Glutamatergic neuron (in vitro differentiated cells): ENCODE data around the gene UGT1A1. TPM values are rescaled to one million over a fixed set of nuclear protein-coding genes. Genes with fewer than 3 reads are reported as not detected.
"Not testable (repeated sequence)": the region's sequence is repeated elsewhere in the genome, so short reads cannot be mapped to it uniquely, and the experiment has no call there.

ENCODE experiments used
- DNase-seq: peaks from one replicate; pipeline ENCODE4 v3.0.0; 2022
- H3K27ac Mint-ChIP-seq: one replicate; pipeline ENCODE4 v1.8.0; 2020; ENCODE audit warnings: mild to moderate bottlenecking, mixed read lengths, inconsistent platforms; ENCODE audit not compliant: unreplicated experiment
- H3K27me3 Mint-ChIP-seq: one replicate; pipeline ENCODE4 v1.8.0; 2020; ENCODE audit warnings: mild to moderate bottlenecking, moderate library complexity, mixed read lengths, inconsistent platforms; ENCODE audit not compliant: unreplicated experiment
- H3K36me3 Mint-ChIP-seq: one replicate; pipeline ENCODE4 v1.8.0; 2020; ENCODE audit warnings: mild to moderate bottlenecking, mixed read lengths, inconsistent platforms; ENCODE audit not compliant: unreplicated experiment
- H3K4me1 Mint-ChIP-seq: one replicate; pipeline ENCODE4 v1.8.0; 2020; ENCODE audit warnings: mild to moderate bottlenecking, low read depth, mixed read lengths, inconsistent platforms; ENCODE audit not compliant: unreplicated experiment
- H3K4me3 Mint-ChIP-seq: one replicate; pipeline ENCODE4 v1.8.0; 2020; ENCODE audit warnings: mild to moderate bottlenecking, mixed read lengths, inconsistent platforms; ENCODE audit not compliant: unreplicated experiment
- H3K9me3 Mint-ChIP-seq: one replicate; pipeline ENCODE4 v1.8.0; 2020; ENCODE audit warnings: mild to moderate bottlenecking, moderate library complexity, mixed read lengths, inconsistent platforms; ENCODE audit not compliant: unreplicated experiment
- CTCF ChIP-seq: fragments of 200-600 bp; sonication (generic); IDR thresholded peaks from one replicate; pipeline ENCODE4 v1.5.0; 2021; ENCODE audit not compliant: partially characterized antibody, unreplicated experiment
- total RNA-seq: library from RNA; stranded (reverse); fragmentation: NEBNext Ultra II Directional; extraction: Animal tissue kit (Norgen Biotek cat#: 25700); gene quantifications from one replicate; pipeline ENCODE4 v1.2.1, GENCODE V29; 2021; ENCODE audit not compliant: unreplicated experiment

Gene UGT1A1
- total RNA-seq, 1 donor from 2014 or later, result not detected

- no peak within 1 kb of the TSS for H3K27ac Mint-ChIP-seq
- H3K36me3 Mint-ChIP-seq, result no peaks in the 10 kb centered on the region
- no peak for TF ChIP-seq CTCF
- H3K27me3 Mint-ChIP-seq, result no peaks in the 10 kb centered on the region
- no peaks in the 10 kb centered on the region for H3K9me3 Mint-ChIP-seq
- no peaks in the 10 kb centered on the region for H3K4me1 Mint-ChIP-seq
- no peak within 1 kb of the TSS for H3K4me3 Mint-ChIP-seq
- DNase-seq, result no peak
These were observed 41.5 kb upstream of the UGT1A1 start, which contains the start of gene UGT1A4 for GRCh38 chr2:233718552-233718951. Gene UGT1A4, plus strand, starts transcription at chr2:233718736. Its CDS starts 85 bp downstream, at chr2:233718821.

DNA sequence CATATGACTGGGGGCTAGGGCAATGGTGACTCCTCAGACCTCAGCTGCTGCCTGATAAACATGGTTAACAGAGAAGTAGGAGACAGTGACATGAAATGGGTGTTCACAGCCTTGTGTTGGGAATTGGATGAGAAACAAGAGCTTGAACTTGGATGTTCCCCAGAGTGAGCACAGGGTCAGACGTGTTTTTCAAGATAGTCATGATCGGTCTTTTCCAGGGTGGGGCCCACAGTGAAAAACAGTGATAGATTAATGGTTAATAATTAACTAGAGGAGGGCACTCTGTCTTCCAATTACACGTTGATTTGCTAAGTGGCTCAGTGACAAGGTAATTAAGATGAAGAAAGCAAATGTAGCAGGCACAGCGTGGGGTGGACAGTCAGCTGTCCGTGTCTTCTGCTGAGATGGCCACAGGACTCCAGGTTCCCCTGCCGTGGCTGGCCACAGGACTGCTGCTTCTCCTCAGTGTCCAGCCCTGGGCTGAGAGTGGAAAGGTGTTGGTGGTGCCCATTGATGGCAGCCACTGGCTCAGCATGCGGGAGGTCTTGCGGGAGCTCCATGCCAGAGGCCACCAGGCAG, 31.3 kb upstream of the UGT1A1 start, which contains the start of gene UGT1A3:
Gene UGT1A3 (plus strand): TSS at position 320 of the 579 bp plus-strand sequence. CDS start 85 bp downstream, at position 405.
- H3K36me3 Mint-ChIP-seq, result peaks cover 5% of the 10 kb centered on the region
- no peak for DNase-seq
- no peaks in the 10 kb centered on the region for H3K27me3 Mint-ChIP-seq
- no peak within 1 kb of the TSS for H3K27ac Mint-ChIP-seq
- H3K4me3 Mint-ChIP-seq, result no peak within 1 kb of the TSS
- H3K4me1 Mint-ChIP-seq, result no peaks in the 10 kb centered on the region
- H3K9me3 Mint-ChIP-seq, result no peaks in the 10 kb centered on the region
- no peak for TF ChIP-seq CTCF

- not testable (repeated sequence) for H3K27ac Mint-ChIP-seq
These were observed 23.0 kb upstream of the UGT1A1 start for GRCh38 chr2:233736868-233737653.

DNA sequence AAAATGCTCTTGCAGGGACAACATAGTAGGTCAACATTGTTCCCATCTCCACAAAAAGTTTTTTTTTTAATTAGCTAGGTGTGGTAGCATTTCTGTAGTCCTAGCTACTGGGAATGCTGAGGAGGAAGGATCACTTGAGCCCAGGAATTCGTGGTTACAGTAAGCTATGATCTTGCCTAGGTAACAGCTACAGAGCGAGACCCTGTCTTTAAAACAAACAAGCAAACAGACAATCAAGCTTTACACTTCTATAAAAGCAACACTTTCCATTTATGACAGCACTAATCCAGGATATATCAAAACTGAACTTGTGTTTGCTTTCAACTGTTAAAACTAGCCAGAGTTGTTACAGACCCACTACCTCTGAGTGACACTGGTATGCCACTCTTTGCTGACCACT, 19.2 kb upstream of the UGT1A1 start:
- Mint-ChIP-seq H3K9me3 (peaks cover 3% of the 10 kb centered on the region), H3K4me3 (no peak overlapping the region), H3K27me3 (peaks cover 3% of the 10 kb centered on the region), H3K4me1 (no peaks in the 10 kb centered on the region), H3K27ac (no peak overlapping the region), H3K36me3 (peaks cover 5% of the 10 kb centered on the region)
- DNase-seq, result no peak
- TF ChIP-seq CTCF, result no peak

More at GRCh38 chr2:233736868-233737653, 23.0 kb upstream of the UGT1A1 start:
- not testable (repeated sequence) for H3K9me3 Mint-ChIP-seq, H3K4me1 Mint-ChIP-seq, DNase-seq, H3K4me3 Mint-ChIP-seq, H3K36me3 Mint-ChIP-seq, H3K27me3 Mint-ChIP-seq

- H3K4me1 Mint-ChIP-seq, result no peaks in the 10 kb centered on the region
- no peak for DNase-seq
- H3K27me3 Mint-ChIP-seq, result peaks cover 1% of the 10 kb centered on the region
- H3K27ac Mint-ChIP-seq, result no peak overlapping the region
- peaks cover 7% of the 10 kb centered on the region for H3K36me3 Mint-ChIP-seq
- no peak overlapping the region for H3K4me3 Mint-ChIP-seq
- TF ChIP-seq CTCF, result no peak
- peaks cover 5% of the 10 kb centered on the region for H3K9me3 Mint-ChIP-seq
These were observed 16.4 kb upstream of the UGT1A1 start for GRCh38 chr2:233743464-233744259.
